ENCODE measurements around the gene BARHL1.

BARHL1 gene

DNA sequence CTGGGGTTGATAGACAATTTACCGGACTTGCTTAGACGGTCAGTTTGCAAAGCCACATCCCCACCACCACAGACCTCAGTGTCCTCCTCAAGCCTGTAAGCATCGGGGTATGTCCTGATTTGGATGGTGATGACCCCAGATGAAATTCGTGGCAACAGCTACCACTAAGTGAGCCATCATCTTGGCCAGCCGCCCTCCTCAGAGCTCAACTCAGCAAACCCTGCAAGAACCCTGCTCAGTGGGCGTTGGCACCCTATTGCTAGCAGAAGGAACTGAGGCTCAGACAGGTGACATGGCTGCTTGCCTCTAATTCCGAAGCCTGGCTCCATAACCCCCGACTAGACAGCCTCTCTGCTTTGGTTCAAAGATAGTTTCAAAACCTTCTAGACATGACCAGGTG lies 41.4 kb upstream of the BARHL1 start:
- no peaks in the 10 kb centered on the region for H3K79me2 ChIP-seq (ENCODE audit: insufficient read depth, low read length)
- H2AFZ ChIP-seq (ENCODE audit: low read depth, low read length, severe bottlenecking), result no peak overlapping the region
- no peak overlapping the region for H3K27ac ChIP-seq (ENCODE audit: low read depth, low read length)
- no peaks in the 10 kb centered on the region for H3F3A ChIP-seq (ENCODE audit: insufficient read depth)
- H3K9me3 ChIP-seq (ENCODE audit: insufficient read depth, low read length), result no peaks in the 10 kb centered on the region
- H3K27me3 ChIP-seq (ENCODE audit: low read length), result no peaks in the 10 kb centered on the region
- TF ChIP-seq, protein P1, sequence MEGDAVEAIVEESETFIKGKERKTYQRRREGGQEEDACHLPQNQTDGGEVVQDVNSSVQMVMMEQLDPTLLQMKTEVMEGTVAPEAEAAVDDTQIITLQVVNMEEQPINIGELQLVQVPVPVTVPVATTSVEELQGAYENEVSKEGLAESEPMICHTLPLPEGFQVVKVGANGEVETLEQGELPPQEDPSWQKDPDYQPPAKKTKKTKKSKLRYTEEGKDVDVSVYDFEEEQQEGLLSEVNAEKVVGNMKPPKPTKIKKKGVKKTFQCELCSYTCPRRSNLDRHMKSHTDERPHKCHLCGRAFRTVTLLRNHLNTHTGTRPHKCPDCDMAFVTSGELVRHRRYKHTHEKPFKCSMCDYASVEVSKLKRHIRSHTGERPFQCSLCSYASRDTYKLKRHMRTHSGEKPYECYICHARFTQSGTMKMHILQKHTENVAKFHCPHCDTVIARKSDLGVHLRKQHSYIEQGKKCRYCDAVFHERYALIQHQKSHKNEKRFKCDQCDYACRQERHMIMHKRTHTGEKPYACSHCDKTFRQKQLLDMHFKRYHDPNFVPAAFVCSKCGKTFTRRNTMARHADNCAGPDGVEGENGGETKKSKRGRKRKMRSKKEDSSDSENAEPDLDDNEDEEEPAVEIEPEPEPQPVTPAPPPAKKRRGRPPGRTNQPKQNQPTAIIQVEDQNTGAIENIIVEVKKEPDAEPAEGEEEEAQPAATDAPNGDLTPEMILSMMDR (IDR thresholded peaks at IDR 0.05; ENCODE audit: insufficient read depth, low read length, poor library complexity, severe bottlenecking), result no peak
- TF ChIP-seq EZH2phosphoT487 (conservative IDR thresholded peaks at IDR 0.05; ENCODE audit: low read length), result no peak
- no peak overlapping the region for H3K9ac ChIP-seq (ENCODE audit: low read length)
- H4K20me1 ChIP-seq (ENCODE audit: low read depth, low read length), result no peaks in the 10 kb centered on the region
- H3K9me2 ChIP-seq (replicated peaks; ENCODE audit: insufficient read depth, low read length), result no peaks in the 10 kb centered on the region
- no peak overlapping the region for H3K4me2 ChIP-seq (ENCODE audit: low read depth, low read length, poor library complexity, severe bottlenecking)
- H3K4me3 ChIP-seq (ENCODE audit: insufficient read depth, low read length, poor library complexity, severe bottlenecking), result no peak overlapping the region
- no peaks in the 10 kb centered on the region for H3K36me3 ChIP-seq (ENCODE audit: low read length)

DNA sequence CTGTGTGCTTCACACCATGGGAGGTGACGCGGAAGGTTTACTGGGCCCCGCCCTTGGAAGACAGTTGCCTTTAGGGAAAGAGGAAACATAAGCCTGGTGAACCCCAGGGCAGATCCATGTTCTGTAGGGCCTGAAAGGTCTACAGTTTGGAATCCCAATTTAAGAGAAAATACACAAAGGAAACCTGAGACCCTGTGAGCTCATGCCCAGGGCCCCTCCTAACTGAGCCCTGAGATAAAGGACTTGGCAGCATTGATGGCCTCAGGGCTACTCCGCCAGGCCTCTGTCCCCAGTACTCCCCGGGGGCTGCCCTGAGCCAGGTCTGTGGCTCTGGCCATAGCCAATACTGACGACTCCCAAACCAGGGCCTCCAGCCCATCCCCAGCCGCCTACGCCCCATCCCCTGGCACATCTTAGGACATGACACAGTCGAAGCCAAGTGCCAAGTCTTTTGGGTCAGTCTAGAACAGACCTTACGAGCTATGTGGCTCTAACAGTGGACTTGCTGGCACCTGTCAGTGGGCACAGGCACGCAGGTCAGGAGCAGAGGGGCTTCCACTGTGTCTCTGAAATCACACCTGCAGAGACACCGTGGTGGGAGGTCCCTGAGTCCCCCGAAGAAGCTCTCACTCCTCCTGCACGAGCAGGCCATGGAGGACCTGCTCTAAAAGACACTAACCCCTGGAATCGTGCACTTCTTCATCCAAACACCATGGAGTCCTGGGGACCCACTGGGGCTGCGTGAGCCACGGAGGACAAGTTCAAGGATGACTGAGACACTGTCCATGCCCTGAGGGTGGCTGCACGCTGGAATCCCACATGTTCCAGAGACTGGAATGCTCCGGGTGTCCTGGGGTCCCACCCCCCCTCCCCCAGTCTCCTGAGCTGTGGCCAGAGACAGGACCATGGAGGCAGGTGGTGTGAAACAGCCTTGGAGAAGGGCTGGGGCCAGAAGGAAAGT lies 40.3 kb upstream of the BARHL1 start:
- Histone ChIP-seq H3K79me2 (ENCODE audit: insufficient read depth, low read length) (no peaks in the 10 kb centered on the region), H3K27ac (ENCODE audit: low read depth, low read length) (no peak overlapping the region), H3K9ac (ENCODE audit: low read length) (no peak overlapping the region), H3K27me3 (ENCODE audit: low read length) (no peaks in the 10 kb centered on the region), H3K9me3 (ENCODE audit: insufficient read depth, low read length) (no peaks in the 10 kb centered on the region), H3K4me2 (ENCODE audit: low read depth, low read length, poor library complexity, severe bottlenecking) (no peak overlapping the region), H3K36me3 (ENCODE audit: low read length) (no peaks in the 10 kb centered on the region), H3K9me2 (replicated peaks; ENCODE audit: insufficient read depth, low read length) (no peaks in the 10 kb centered on the region), H2AFZ (ENCODE audit: low read depth, low read length, severe bottlenecking) (no peak overlapping the region), H3F3A (ENCODE audit: insufficient read depth) (peaks cover 2% of the 10 kb centered on the region; the same call in 1 of the 2 replicates), H3K4me3 (ENCODE audit: insufficient read depth, low read length, poor library complexity, severe bottlenecking) (no peak overlapping the region), H4K20me1 (ENCODE audit: low read depth, low read length) (no peaks in the 10 kb centered on the region)
- no peak for TF ChIP-seq EZH2phosphoT487 (conservative IDR thresholded peaks at IDR 0.05; ENCODE audit: low read length)
- TF ChIP-seq, protein P1 (IDR thresholded peaks at IDR 0.05; ENCODE audit: insufficient read depth, low read length, poor library complexity, severe bottlenecking), result no peak

DNA sequence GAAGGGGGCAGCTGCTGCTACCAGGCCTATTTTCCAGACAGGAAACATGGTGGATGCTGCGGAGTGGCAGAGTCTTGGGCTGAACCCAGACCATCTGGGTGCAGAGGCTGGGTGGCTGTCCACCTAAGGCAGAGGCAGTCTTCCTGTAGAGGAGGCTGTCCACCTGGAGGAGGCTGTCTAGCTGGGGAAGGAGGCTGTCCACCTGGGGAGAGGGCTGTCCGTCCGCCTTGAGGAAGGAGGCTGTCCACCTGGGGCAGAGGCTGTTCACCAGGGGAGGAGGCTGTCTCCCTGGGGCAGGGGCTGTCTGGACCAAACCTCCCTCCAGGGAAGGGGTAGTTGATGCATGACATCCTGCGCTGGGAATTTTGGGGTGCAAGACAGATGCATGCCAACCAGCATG lies 39.2 kb upstream of the BARHL1 start:
- Histone ChIP-seq H3K9me3 (ENCODE audit: insufficient read depth, low read length) (no peaks in the 10 kb centered on the region), H3K36me3 (ENCODE audit: low read length) (no peaks in the 10 kb centered on the region), H2AFZ (ENCODE audit: low read depth, low read length, severe bottlenecking) (no peak overlapping the region), H4K20me1 (ENCODE audit: low read depth, low read length) (no peaks in the 10 kb centered on the region), H3K27me3 (ENCODE audit: low read length) (no peaks in the 10 kb centered on the region), H3K4me2 (ENCODE audit: low read depth, low read length, poor library complexity, severe bottlenecking) (no peak overlapping the region), H3K4me3 (ENCODE audit: insufficient read depth, low read length, poor library complexity, severe bottlenecking) (no peak overlapping the region), H3F3A (ENCODE audit: insufficient read depth) (peaks cover 10% of the 10 kb centered on the region), H3K9ac (ENCODE audit: low read length) (no peak overlapping the region), H3K79me2 (ENCODE audit: insufficient read depth, low read length) (no peaks in the 10 kb centered on the region), H3K27ac (ENCODE audit: low read depth, low read length) (no peak overlapping the region), H3K9me2 (replicated peaks; ENCODE audit: insufficient read depth, low read length) (no peaks in the 10 kb centered on the region)
- TF ChIP-seq, protein P1 (IDR thresholded peaks at IDR 0.05; ENCODE audit: insufficient read depth, low read length, poor library complexity, severe bottlenecking), result no peak
- no peak for TF ChIP-seq EZH2phosphoT487 (conservative IDR thresholded peaks at IDR 0.05; ENCODE audit: low read length)

All from SU-DHL-6 (cell line).